Keratinocyte (primary cell): ENCODE measurements around the gene OSTF1. TPM values are rescaled to one million over a fixed set of nuclear protein-coding genes. Genes with fewer than 3 reads are reported as not detected.

Source experiments
- DNase-seq: peaks from one replicate; pipeline ENCODE4 v3.0.0-alpha.2; 2011; ENCODE audit warnings: low read depth, missing footprints, low spot score
- FAIRE-seq: peaks from 2 replicates; lab custom pipeline; 2011; peaks lifted over from hg19 to GRCh38; lab: Jason Lieb, UNC
- H2AFZ ChIP-seq: 2 replicates; pipeline ENCODE4 v1.6.0; 2012; ENCODE audit warnings: low read length, control low read depth, inconsistent platforms; ENCODE audit not compliant: control insufficient read depth
- H3K27ac ChIP-seq: 2 replicates; pipeline ENCODE4 v1.5.1; 2011; ENCODE audit warnings: low read length; ENCODE audit not compliant: control insufficient read depth, insufficient read depth
- H3K27me3 ChIP-seq: 3 replicates; pipeline ENCODE4 v1.6.0; 2011; ENCODE audit warnings: low read length; ENCODE audit not compliant: control insufficient read depth, insufficient read depth; ENCODE audit errors: extremely low read depth
- H3K36me3 ChIP-seq, 2 experiments: 2 replicates in 1 of 2; 3 replicates in 1 of 2; pipeline ENCODE4 v1.5.1; 2011; ENCODE audit warnings: low read length in 2 of 2, mild to moderate bottlenecking in 1 of 2; ENCODE audit not compliant: control insufficient read depth in 2 of 2, insufficient read depth in 2 of 2; ENCODE audit errors: extremely low read depth in 1 of 2
- H3K4me1 ChIP-seq: 3 replicates; pipeline ENCODE4 v1.5.1; 2011; ENCODE audit warnings: low read length; ENCODE audit not compliant: control insufficient read depth, insufficient read depth; ENCODE audit errors: extremely low read depth
- H3K4me2 ChIP-seq: 3 replicates; pipeline ENCODE4 v1.6.0; 2011; ENCODE audit warnings: low read depth, low read length; ENCODE audit not compliant: control insufficient read depth, insufficient read depth; ENCODE audit errors: extremely low read depth
- H3K4me3 ChIP-seq, 3 experiments: fragments of 200-600 bp in 1 of 3; sonication (generic) in 1 of 3; 2 replicates in 2 of 3; 3 replicates in 1 of 3; pipeline ENCODE4 v1.5.1; 2011 to 2016; ENCODE audit warnings: low read length in 3 of 3, mild to moderate bottlenecking in 3 of 3, control low read depth in 2 of 3, inconsistent platforms in 1 of 3, low read depth in 1 of 3, mixed read lengths in 1 of 3, mixed run types in 1 of 3, moderate library complexity in 1 of 3; ENCODE audit not compliant: control insufficient read depth in 2 of 3, insufficient read depth in 2 of 3; ENCODE audit errors: extremely low read depth in 1 of 3
- H3K79me2 ChIP-seq: 2 replicates; pipeline ENCODE4 v1.6.0; 2012; ENCODE audit warnings: low read length; ENCODE audit not compliant: control insufficient read depth, insufficient read depth
- H3K9ac ChIP-seq: 3 replicates; pipeline ENCODE4 v1.6.0; 2011; ENCODE audit warnings: low read length; ENCODE audit not compliant: control insufficient read depth, insufficient read depth; ENCODE audit errors: extremely low read depth
- H3K9me1 ChIP-seq: 3 replicates; pipeline ENCODE4 v1.6.0; 2011; ENCODE audit warnings: low read length; ENCODE audit not compliant: control insufficient read depth, insufficient read depth; ENCODE audit errors: extremely low read depth
- H3K9me3 ChIP-seq: 2 replicates; pipeline ENCODE4 v1.5.1; 2012; ENCODE audit warnings: low read depth, low read length; ENCODE audit not compliant: control insufficient read depth
- H4K20me1 ChIP-seq: 3 replicates; pipeline ENCODE4 v1.6.0; 2011; ENCODE audit warnings: low read length; ENCODE audit not compliant: control insufficient read depth, insufficient read depth; ENCODE audit errors: extremely low read depth
- CTCF ChIP-seq, 3 experiments: IDR thresholded peaks in 1 of 3; conservative IDR thresholded peaks in 1 of 3; optimal IDR thresholded peaks in 1 of 3; 2 replicates in 2 of 3; 3 replicates in 1 of 3; pipeline versions ENCODE3 to v1.5.1; 2011; ENCODE audit warnings: low read length in 3 of 3, mild to moderate bottlenecking in 3 of 3, moderate library complexity in 2 of 3, control low read depth in 1 of 3, inconsistent platforms in 1 of 3; ENCODE audit not compliant: insufficient read depth in 2 of 3; ENCODE audit errors: extremely low read depth in 1 of 3
- EZH2 ChIP-seq: IDR thresholded peaks from one replicate; pipeline ENCODE4 v1.6.1; 2012; ENCODE audit warnings: inconsistent platforms, mild to moderate bottlenecking, low read length, moderate library complexity
- dilution Hi-C: fragments of 300-500 bp; cut with MboI; formaldehyde crosslinking; loops from one replicate; pipeline ENCODE4 v1.7.0; 2020; ENCODE audit warnings: low sequenced_read_pairs; ENCODE audit not compliant: extremely low pct_ligation_motif_present
- polyA plus RNA-seq, 5 experiments: library from polyadenylated mRNA; depleted of rRNA in 3 of 5; stranded (reverse) in 3 of 5; stranded (forward) in 1 of 5; unstranded in 1 of 5; fragments of >200 nt; gene quantifications; 1 replicate in 1 of 5; 2 replicates in 3 of 5; 3 replicates in 1 of 5; pipeline versions ENCODE4 v1.2.1 to v1.2.3, GENCODE V29; 2011 to 2012; ENCODE audit warnings: missing spikeins in 2 of 5, low read depth in 1 of 5, low replicate concordance in 1 of 5

The OSTF1 gene
- polyA plus RNA-seq, 1 donor (not counting 4 experiments of a cell fraction or from before 2014, with no cell fraction given): 39.2 TPM

DNA sequence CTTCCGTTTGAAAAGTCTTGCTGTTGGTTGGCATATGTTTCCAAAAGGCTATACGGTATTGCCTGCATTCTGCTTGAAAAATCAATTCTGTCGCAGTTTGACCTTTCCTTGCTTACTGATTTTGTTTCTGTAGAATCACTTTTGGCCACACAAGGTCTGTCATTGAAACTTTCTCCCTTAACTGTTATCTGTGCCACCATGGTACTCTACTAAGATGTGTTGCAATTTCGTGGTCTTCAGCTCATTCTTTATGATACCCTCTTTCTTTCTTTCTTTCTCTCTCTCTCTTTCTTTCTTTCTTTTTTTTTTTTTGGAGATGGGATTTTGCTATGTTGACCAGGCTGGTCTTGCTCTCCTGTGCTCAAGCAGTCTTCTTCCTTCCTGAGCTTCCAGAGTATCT lies 4.5 kb downstream of the OSTF1 start:
- Histone ChIP-seq H3K4me1 (peaks cover 32% of the 10 kb centered on the region), H3K27ac (no peak overlapping the region), H3K9me3 (no peaks in the 10 kb centered on the region), H3K79me2 (peaks cover 77% of the 10 kb centered on the region), H3K36me3 (no peaks in the 10 kb centered on the region), H4K20me1 (no peaks in the 10 kb centered on the region), H3K27me3 (no peaks in the 10 kb centered on the region), H3K4me3 (no peak overlapping the region), H3K4me2 (no peak overlapping the region), H2AFZ (no peak overlapping the region), H3K9ac (no peak overlapping the region), H3K9me1 (no peaks in the 10 kb centered on the region)
- FAIRE-seq (no peak), DNase-seq (no peak)
- dilution Hi-C loops: no loop called here
- TF ChIP-seq CTCF (optimal IDR thresholded peaks at IDR 0.05 in 1 of 3, IDR thresholded peaks at IDR 0.05 in 1 of 3, conservative IDR thresholded peaks at IDR 0.05 in 1 of 3; ENCODE audit: extremely low read depth in 1 of 3, insufficient read depth in 2 of 3, low read length in 3 of 3) (no peak), EZH2 (no peak)

DNA sequence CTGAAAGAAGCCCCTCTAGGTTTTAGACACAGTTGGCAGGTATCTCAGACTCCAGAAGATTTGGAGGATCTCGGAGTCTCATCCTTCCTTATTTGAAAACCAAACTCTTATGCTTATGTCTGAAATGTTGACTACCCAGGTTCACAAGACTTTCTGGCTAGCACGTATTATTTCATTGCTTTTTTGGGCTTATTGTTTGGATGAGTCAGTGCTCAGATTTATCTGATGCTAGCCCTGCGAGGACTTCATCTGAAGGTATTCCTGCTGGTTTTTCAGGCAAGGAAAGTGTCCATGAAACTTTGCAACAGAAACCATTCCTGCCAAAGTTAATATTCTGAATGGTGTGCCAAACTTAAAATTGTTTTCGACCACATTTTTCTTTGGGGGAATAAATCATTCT lies 8.5 kb downstream of the OSTF1 start:
- H3K79me2 ChIP-seq: peaks cover 79% of the 10 kb centered on the region
- no peaks in the 10 kb centered on the region for H3K36me3 ChIP-seq
- no peak overlapping the region for H2AFZ ChIP-seq
- H3K9me1 ChIP-seq: no peaks in the 10 kb centered on the region
- H3K4me3 ChIP-seq: no peak overlapping the region
- H3K27ac ChIP-seq: no peak overlapping the region
- H3K9ac ChIP-seq: no peak overlapping the region
- no peaks in the 10 kb centered on the region for H4K20me1 ChIP-seq
- TF ChIP-seq EZH2 (no peak), CTCF (optimal IDR thresholded peaks at IDR 0.05 in 1 of 3, IDR thresholded peaks at IDR 0.05 in 1 of 3, conservative IDR thresholded peaks at IDR 0.05 in 1 of 3; ENCODE audit: extremely low read depth in 1 of 3, insufficient read depth in 2 of 3, low read length in 3 of 3) (no peak)
- FAIRE-seq (no peak), DNase-seq (no peak)
- peaks cover 21% of the 10 kb centered on the region for H3K4me1 ChIP-seq
- H3K27me3 ChIP-seq: no peaks in the 10 kb centered on the region
- no peak overlapping the region for H3K4me2 ChIP-seq
- dilution Hi-C loops: no loop called here
- no peaks in the 10 kb centered on the region for H3K9me3 ChIP-seq
